ENCODE data around the gene SPEN.
"Not testable (repeated sequence)": the region's sequence is repeated elsewhere in the genome, so short reads cannot be mapped to it uniquely, and the experiment has no call there.

SPEN gene

GRCh38 chr1:15847100-15847892 lies at the start of gene SPEN:
SPEN (plus strand) TSS chr1:15847707; CDS start chr1:15848068, 361 bp downstream.
- Histone ChIP-seq H3K36me3 (ENCODE audit: insufficient read depth, low read depth, low read length) (no peaks in the 10 kb centered on the region), H3K27me3 (ENCODE audit: insufficient read depth, low read length) (no peaks in the 10 kb centered on the region; the same call in 1 of the 2 replicates), H3K27ac (ENCODE audit: low read length) (no peak within 1 kb of the TSS), H3K9ac (ENCODE audit: low read depth, low read length) (peak within 1 kb of the TSS; percentile 97), H3K4me1 (ENCODE audit: insufficient read depth, low read length) (peaks cover 16% of the 10 kb centered on the region), H3K4me3 (ENCODE audit: low read length) (peak within 1 kb of the TSS; percentile 91), H3K9me3 (ENCODE audit: insufficient read depth, low read depth, low read length) (no peaks in the 10 kb centered on the region)

GRCh38 chr1:15799004-15799867 lies 48.3 kb upstream of the SPEN start:
- Histone ChIP-seq H3K9me3 (ENCODE audit: insufficient read depth, low read depth, low read length) (no peaks in the 10 kb centered on the region), H3K27me3 (ENCODE audit: insufficient read depth, low read length) (no peaks in the 10 kb centered on the region), H3K4me1 (ENCODE audit: insufficient read depth, low read length) (peaks cover 9% of the 10 kb centered on the region), H3K36me3 (ENCODE audit: insufficient read depth, low read depth, low read length) (no peaks in the 10 kb centered on the region), H3K4me3 (ENCODE audit: low read length) (no peak overlapping the region), H3K27ac (ENCODE audit: low read length) (no peak overlapping the region), H3K9ac (ENCODE audit: low read depth, low read length) (no peak overlapping the region)

GRCh38 chr1:15799928-15800835 lies 47.3 kb upstream of the SPEN start:
- Histone ChIP-seq H3K4me1 (ENCODE audit: insufficient read depth, low read length) (peaks cover 8% of the 10 kb centered on the region), H3K27me3 (ENCODE audit: insufficient read depth, low read length) (no peaks in the 10 kb centered on the region), H3K9me3 (ENCODE audit: insufficient read depth, low read depth, low read length) (no peaks in the 10 kb centered on the region), H3K27ac (ENCODE audit: low read length) (no peak overlapping the region), H3K9ac (ENCODE audit: low read depth, low read length) (no peak overlapping the region), H3K36me3 (ENCODE audit: insufficient read depth, low read depth, low read length) (no peaks in the 10 kb centered on the region), H3K4me3 (ENCODE audit: low read length) (no peak overlapping the region)

DNA sequence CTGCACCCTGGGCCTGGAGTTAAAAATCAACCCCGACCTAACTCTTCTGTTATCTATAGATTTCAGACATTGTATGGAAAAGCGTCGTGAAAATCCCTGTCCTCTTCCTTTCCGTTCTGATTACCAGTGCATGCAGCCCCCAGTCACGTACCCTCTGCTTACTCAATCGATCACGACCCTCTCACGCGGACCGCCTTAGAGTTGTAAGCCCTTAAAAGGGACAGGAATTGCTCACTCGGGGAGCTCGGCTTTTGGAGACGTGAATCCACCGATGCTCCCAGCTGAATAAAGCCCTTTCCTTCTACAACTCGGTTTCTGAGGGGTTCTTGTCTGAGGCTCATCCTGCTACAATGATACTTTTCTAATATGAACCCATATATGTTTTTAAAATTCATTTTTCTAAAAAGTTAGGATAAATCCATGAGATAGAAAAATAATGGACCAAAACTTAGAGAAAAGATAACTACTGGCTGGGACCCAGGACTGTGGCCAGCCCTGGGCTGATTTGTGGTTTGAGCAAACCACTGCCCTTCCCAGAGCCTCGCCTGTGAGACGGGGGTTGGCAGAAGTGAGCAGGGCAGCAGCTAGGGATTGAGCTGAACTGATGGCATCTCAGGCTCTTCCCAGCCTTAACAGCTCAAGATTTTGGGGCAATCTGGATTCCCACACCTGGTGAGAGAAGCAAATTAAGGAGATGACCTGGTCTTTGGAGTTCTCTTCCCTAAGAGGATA lies 45.1 kb upstream of the SPEN start:
- Histone ChIP-seq H3K9ac (ENCODE audit: low read depth, low read length) (no peak overlapping the region), H3K4me1 (ENCODE audit: insufficient read depth, low read length) (peaks cover 8% of the 10 kb centered on the region)

GRCh38 chr1:15803380-15803779 lies 44.1 kb upstream of the SPEN start:
- H3K27ac ChIP-seq (ENCODE audit: low read length): no peak overlapping the region
- no peaks in the 10 kb centered on the region for H3K27me3 ChIP-seq (ENCODE audit: insufficient read depth, low read length)
- no peaks in the 10 kb centered on the region for H3K9me3 ChIP-seq (ENCODE audit: insufficient read depth, low read depth, low read length)
- H3K36me3 ChIP-seq (ENCODE audit: insufficient read depth, low read depth, low read length): no peaks in the 10 kb centered on the region
- H3K4me3 ChIP-seq (ENCODE audit: low read length): no peak overlapping the region
- no peak overlapping the region for H3K9ac ChIP-seq (ENCODE audit: low read depth, low read length)
- peaks cover 8% of the 10 kb centered on the region for H3K4me1 ChIP-seq (ENCODE audit: insufficient read depth, low read length)

More for the DNA sequence above, 45.1 kb upstream of the SPEN start:
- Histone ChIP-seq H3K36me3 (ENCODE audit: insufficient read depth, low read depth, low read length) (no peaks in the 10 kb centered on the region), H3K4me3 (ENCODE audit: low read length) (no peak overlapping the region), H3K27ac (ENCODE audit: low read length) (no peak overlapping the region), H3K27me3 (ENCODE audit: insufficient read depth, low read length) (no peaks in the 10 kb centered on the region), H3K9me3 (ENCODE audit: insufficient read depth, low read depth, low read length) (no peaks in the 10 kb centered on the region)

DNA sequence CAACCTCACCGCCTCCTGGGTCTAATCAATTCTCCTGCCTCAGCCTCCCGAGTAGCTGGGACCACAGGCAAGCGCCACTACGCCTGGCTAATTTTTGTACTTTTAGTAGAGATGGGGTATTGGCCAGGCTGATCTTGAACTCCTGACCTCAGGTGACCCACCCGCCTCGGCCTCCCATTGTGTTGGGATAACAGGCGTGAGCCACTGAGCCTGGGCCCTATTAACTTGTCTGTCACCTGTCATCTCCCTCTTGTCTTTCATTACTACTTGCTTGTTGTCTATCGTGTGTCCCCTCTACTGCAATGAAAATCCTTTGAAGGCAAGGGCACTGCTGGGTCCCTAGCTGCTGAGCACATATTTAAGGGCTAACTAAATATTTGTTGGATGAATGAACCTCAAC lies 43.4 kb upstream of the SPEN start:
- Histone ChIP-seq H3K9ac (ENCODE audit: low read depth, low read length) (no peak overlapping the region), H3K9me3 (ENCODE audit: insufficient read depth, low read depth, low read length) (no peaks in the 10 kb centered on the region), H3K27ac (ENCODE audit: low read length) (no peak overlapping the region), H3K36me3 (ENCODE audit: insufficient read depth, low read depth, low read length) (no peaks in the 10 kb centered on the region), H3K27me3 (ENCODE audit: insufficient read depth, low read length) (no peaks in the 10 kb centered on the region), H3K4me1 (ENCODE audit: insufficient read depth, low read length) (peaks cover 8% of the 10 kb centered on the region), H3K4me3 (ENCODE audit: low read length) (no peak overlapping the region)

DNA sequence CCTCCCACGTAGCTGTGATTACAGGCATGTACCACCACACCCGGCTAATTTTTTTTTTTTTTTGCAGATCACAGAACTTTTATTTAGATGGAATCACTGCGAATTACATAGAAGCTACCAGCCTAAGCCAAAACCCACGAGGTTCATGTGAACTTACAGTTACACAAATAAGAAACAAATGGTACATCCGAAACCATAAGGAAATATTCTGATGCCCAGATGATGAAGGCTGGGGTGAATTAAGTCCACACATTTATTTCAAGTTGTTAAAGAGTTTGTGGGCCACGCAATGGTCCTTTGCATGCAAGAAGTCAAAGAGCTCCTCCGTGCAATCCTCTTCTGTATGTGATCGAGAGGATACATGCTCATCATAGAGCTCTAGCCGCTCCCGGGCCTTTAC lies 40.4 kb upstream of the SPEN start:
- Histone ChIP-seq H3K4me3 (ENCODE audit: low read length) (no peak overlapping the region), H3K27ac (ENCODE audit: low read length) (no peak overlapping the region), H3K36me3 (ENCODE audit: insufficient read depth, low read depth, low read length) (no peaks in the 10 kb centered on the region), H3K4me1 (ENCODE audit: insufficient read depth, low read length) (no peaks in the 10 kb centered on the region; the same call in 1 of the 2 replicates), H3K27me3 (ENCODE audit: insufficient read depth, low read length) (no peaks in the 10 kb centered on the region), H3K9ac (ENCODE audit: low read depth, low read length) (no peak overlapping the region), H3K9me3 (ENCODE audit: insufficient read depth, low read depth, low read length) (no peaks in the 10 kb centered on the region)

- H3K36me3 ChIP-seq (ENCODE audit: insufficient read depth, low read depth, low read length); H3K4me1 ChIP-seq (ENCODE audit: insufficient read depth, low read length); H3K9ac ChIP-seq (ENCODE audit: low read depth, low read length); H3K27me3 ChIP-seq (ENCODE audit: insufficient read depth, low read length); H3K4me3 ChIP-seq (ENCODE audit: low read length); H3K27ac ChIP-seq (ENCODE audit: low read length); H3K9me3 ChIP-seq (ENCODE audit: insufficient read depth, low read depth, low read length): not testable (repeated sequence)
These were observed 40.0 kb upstream of the SPEN start, which contains the start of gene UQCRHL for GRCh38 chr1:15807549-15807948. UQCRHL (minus strand) TSS chr1:15807649; CDS start chr1:15807649, 0 bp downstream.

DNA sequence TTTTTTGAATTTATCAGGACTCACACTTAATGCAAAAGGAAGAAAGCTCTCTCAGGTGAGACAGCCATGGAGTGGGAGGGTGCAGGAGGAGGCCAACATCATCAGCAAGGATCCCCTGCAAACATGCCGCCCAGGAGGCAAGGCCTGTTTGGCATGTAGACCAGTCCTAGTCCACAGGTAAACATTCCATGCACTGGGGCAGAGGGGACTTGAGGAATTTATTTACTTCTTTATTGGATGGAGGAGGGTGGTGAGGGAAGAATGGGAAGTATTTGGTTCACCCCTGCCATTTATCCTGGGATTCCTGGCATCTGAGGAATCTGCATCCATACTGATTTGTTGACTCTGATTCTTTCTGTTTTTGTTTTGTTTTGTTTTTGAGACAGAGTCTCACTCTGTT lies 38.6 kb upstream of the SPEN start:
- no peaks in the 10 kb centered on the region for H3K9me3 ChIP-seq (ENCODE audit: insufficient read depth, low read depth, low read length)
- H3K27me3 ChIP-seq (ENCODE audit: insufficient read depth, low read length): no peaks in the 10 kb centered on the region
- no peaks in the 10 kb centered on the region for H3K36me3 ChIP-seq (ENCODE audit: insufficient read depth, low read depth, low read length)
- no peak overlapping the region for H3K9ac ChIP-seq (ENCODE audit: low read depth, low read length)
- no peak overlapping the region for H3K4me3 ChIP-seq (ENCODE audit: low read length)
- H3K4me1 ChIP-seq (ENCODE audit: insufficient read depth, low read length): no peaks in the 10 kb centered on the region; the same call in 1 of the 2 replicates
- H3K27ac ChIP-seq (ENCODE audit: low read length): no peak overlapping the region

DNA sequence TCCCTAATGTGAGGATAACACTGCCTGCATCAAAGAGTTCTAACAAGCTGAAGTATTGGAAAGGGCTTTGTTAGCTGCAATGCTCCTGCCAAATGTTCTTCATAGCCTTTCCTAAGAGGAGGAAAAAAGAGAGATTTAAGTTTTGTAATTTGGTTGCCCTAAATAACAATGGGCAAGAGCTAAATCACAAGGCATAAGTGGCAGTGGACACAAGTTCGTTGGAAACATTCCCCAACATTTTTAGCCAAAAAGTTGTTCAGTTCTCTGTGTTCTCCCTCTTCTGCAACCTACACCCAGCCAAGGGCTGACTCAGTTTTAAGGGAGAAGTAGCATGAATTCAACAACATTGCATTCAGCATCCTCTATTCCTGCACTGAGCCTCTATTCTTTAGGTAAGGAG lies 37.4 kb upstream of the SPEN start:
- Histone ChIP-seq H3K9me3 (ENCODE audit: insufficient read depth, low read depth, low read length) (no peaks in the 10 kb centered on the region), H3K9ac (ENCODE audit: low read depth, low read length) (no peak overlapping the region), H3K27ac (ENCODE audit: low read length) (no peak overlapping the region), H3K27me3 (ENCODE audit: insufficient read depth, low read length) (no peaks in the 10 kb centered on the region), H3K4me3 (ENCODE audit: low read length) (no peak overlapping the region), H3K36me3 (ENCODE audit: insufficient read depth, low read depth, low read length) (no peaks in the 10 kb centered on the region), H3K4me1 (ENCODE audit: insufficient read depth, low read length) (no peaks in the 10 kb centered on the region; the same call in 1 of the 2 replicates)
